Upper lobe of right lung (tissue), 1 donor: Measurements from ENCODE around the gene CD300E. TPM values are rescaled to one million over a fixed set of nuclear protein-coding genes. Genes with fewer than 3 reads are reported as not detected.

Experiments used
- ATAC-seq: fragments of 200-7000 bp; cut with Tn5 transposase; one replicate; pipeline ENCODE4 v1.9.1; 2020; ENCODE audit warnings: mild to moderate bottlenecking, moderate library complexity
- DNase-seq: peaks from one replicate; pipeline ENCODE4 v3.0.0-alpha.2; 2020
- H3K27ac ChIP-seq: fragments of 200-600 bp; one replicate; pipeline ENCODE4 v1.8.0; 2022
- H3K27me3 ChIP-seq: fragments of 200-600 bp; one replicate; pipeline ENCODE4 v1.8.0; 2022; ENCODE audit warnings: mild to moderate bottlenecking
- H3K36me3 ChIP-seq: fragments of 200-600 bp; one replicate; pipeline ENCODE4 v1.8.0; 2022
- H3K4me1 ChIP-seq: fragments of 200-600 bp; one replicate; pipeline ENCODE4 v1.8.0; 2022
- H3K4me3 ChIP-seq: fragments of 200-600 bp; one replicate; pipeline ENCODE4 v1.8.0; 2022; ENCODE audit warnings: mild to moderate bottlenecking
- H3K9me3 ChIP-seq: fragments of 200-600 bp; one replicate; pipeline ENCODE4 v1.8.0; 2022
- intact Hi-C: fragments of 100-400 bp; cut with DNase I; formaldehyde crosslinking; loops from one replicate; pipeline ENCODE4 v1.11.0; 2022
- total RNA-seq: library from RNA; stranded (reverse); fragmentation: NEBNext Ultra II Directional; extraction: Animal tissue kit (Norgen Biotek cat#: 25700); gene quantifications from one replicate; pipeline ENCODE4 v1.2.1, GENCODE V29; 2021
- TF ChIP-seq, protein P1 (sequence below): fragments of 200-600 bp; IDR thresholded peaks from one replicate; pipeline ENCODE4 v1.8.0; 2022; ENCODE audit warnings: antibody characterized with exemption
- donor health status: DM: no; HTN: yes; CAD: no; lungs with severe emphysema.

CD300E gene
- total RNA-seq, 1 donor from 2014 or later = 6.5 TPM

DNA sequence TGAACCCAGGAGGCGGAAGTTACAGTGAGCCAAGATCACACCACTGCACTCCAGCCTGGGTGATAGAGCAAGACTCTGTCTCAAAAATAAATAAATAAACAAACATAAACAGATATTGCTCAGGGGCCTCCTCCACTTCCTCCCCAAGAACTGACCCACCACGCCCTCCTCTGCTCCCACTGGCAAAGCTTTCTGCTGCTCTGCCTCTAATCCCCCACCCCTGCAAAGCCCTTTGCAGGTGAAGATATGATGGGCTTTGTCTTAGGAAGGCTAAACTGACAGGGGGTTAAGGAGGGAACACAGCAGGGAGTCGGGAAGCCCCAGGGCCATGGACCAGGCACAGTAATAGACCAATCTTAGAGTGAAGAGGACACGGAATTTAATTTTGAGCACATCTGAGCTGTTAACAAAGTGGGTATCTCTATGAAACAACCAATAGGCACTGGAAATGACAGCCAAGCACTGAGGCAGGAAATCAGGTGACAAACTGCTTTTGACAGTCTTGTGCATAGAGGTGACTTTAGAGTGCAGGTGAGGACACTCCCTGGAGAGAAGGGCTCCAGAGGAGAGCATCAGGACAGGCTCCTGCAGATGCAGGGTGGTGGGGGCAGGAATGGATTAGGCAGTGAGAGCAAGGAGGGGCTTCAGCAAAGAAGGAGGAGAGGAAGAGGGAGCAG is 25.1 kb downstream of the CD300E start:
- no peak for ATAC-seq
- H3K27ac ChIP-seq = no peak overlapping the region

DNA sequence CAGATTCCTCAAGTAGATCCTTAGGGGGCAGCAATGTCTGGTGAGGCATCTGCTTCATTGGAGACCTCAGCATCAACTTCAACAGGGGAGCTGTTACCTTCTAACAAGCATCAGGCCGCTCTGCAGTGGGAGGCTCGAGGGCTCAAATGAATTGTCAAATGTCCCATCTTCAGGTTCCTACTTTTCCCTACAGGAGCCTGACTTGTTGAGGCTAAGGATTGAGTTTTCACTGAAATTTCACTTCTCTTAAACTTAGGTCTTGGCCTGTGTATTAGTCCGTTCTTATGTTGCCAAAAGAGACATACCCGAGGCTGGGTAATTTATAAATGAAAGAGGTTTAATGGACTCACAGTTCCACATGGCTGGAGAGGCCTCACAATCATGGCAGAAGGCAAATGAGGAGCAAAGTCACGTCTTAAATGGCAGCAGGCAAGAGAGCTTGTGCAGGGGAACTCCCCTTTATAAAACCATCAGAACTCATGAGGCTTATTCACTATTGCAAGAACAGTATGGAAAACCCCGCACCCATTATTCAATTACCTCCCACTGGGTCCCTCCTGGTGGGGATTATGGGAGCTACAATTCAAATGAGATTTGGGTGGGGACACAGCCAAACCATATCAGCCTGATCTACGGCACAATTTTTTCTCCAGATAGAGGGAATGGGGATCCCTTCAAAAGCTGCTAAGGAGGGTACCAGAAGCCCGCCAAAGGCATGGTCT is 26.3 kb downstream of the CD300E start:
- intact Hi-C loops = no loop called here
- Histone ChIP-seq H3K27ac (no peak overlapping the region), H3K36me3 (no peaks in the 10 kb centered on the region), H3K4me1 (no peaks in the 10 kb centered on the region), H3K9me3 (no peaks in the 10 kb centered on the region), H3K27me3 (peaks cover 4% of the 10 kb centered on the region), H3K4me3 (no peak overlapping the region)
- ATAC-seq = no peak
- TF ChIP-seq, protein P1, sequence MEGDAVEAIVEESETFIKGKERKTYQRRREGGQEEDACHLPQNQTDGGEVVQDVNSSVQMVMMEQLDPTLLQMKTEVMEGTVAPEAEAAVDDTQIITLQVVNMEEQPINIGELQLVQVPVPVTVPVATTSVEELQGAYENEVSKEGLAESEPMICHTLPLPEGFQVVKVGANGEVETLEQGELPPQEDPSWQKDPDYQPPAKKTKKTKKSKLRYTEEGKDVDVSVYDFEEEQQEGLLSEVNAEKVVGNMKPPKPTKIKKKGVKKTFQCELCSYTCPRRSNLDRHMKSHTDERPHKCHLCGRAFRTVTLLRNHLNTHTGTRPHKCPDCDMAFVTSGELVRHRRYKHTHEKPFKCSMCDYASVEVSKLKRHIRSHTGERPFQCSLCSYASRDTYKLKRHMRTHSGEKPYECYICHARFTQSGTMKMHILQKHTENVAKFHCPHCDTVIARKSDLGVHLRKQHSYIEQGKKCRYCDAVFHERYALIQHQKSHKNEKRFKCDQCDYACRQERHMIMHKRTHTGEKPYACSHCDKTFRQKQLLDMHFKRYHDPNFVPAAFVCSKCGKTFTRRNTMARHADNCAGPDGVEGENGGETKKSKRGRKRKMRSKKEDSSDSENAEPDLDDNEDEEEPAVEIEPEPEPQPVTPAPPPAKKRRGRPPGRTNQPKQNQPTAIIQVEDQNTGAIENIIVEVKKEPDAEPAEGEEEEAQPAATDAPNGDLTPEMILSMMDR = no peak
- DNase-seq = no peak

More for the DNA sequence above, 25.1 kb downstream of the CD300E start:
- no peak for DNase-seq
- H3K4me3 ChIP-seq = no peak overlapping the region
- no peaks in the 10 kb centered on the region for H3K36me3 ChIP-seq
- no peaks in the 10 kb centered on the region for H3K4me1 ChIP-seq
- H3K27me3 ChIP-seq = no peaks in the 10 kb centered on the region
- intact Hi-C loops = no loop called here
- no peaks in the 10 kb centered on the region for H3K9me3 ChIP-seq
- TF ChIP-seq, protein P1 = no peak

DNA sequence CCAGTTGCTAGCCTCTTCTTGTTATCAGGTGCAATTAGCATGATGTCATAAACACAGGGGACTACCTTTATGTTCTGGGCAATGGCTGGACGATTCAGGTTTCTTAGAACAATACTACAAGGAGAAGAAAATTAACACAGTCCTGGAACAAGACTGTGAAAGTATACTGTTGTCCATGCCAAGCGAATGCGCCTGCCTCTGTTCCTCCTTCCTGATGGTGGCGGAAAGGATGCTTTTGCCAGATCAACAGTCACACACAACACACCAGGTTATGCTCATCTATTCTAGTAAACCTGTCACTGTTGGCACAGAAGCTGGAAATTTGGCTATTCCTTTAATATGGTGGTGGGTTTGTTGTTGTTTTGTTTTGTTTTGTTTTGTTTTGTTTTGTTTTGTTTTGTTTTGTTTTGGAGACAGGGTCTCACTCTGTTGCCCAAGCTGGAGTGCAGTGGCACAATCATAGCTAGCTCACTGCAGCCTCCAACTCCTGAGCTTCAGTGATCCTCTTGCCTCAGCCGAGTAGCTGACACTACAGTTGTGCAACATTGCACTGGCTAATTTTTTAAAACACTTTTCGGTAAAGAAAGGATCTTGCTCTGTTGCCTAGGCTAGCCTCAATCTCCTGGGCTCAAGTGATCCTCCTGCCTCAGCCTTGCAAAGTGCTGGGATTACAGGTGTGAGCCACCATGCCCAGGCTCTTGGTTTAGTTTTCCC is 28.3 kb downstream of the CD300E start:
- Histone ChIP-seq H3K4me3 (no peak overlapping the region), H3K4me1 (no peaks in the 10 kb centered on the region), H3K9me3 (no peaks in the 10 kb centered on the region), H3K27me3 (peaks cover 14% of the 10 kb centered on the region), H3K27ac (no peak overlapping the region), H3K36me3 (no peaks in the 10 kb centered on the region)
- intact Hi-C loops = no loop called here
- DNase-seq (no peak), ATAC-seq (no peak)
- TF ChIP-seq, protein P1 = no peak

DNA sequence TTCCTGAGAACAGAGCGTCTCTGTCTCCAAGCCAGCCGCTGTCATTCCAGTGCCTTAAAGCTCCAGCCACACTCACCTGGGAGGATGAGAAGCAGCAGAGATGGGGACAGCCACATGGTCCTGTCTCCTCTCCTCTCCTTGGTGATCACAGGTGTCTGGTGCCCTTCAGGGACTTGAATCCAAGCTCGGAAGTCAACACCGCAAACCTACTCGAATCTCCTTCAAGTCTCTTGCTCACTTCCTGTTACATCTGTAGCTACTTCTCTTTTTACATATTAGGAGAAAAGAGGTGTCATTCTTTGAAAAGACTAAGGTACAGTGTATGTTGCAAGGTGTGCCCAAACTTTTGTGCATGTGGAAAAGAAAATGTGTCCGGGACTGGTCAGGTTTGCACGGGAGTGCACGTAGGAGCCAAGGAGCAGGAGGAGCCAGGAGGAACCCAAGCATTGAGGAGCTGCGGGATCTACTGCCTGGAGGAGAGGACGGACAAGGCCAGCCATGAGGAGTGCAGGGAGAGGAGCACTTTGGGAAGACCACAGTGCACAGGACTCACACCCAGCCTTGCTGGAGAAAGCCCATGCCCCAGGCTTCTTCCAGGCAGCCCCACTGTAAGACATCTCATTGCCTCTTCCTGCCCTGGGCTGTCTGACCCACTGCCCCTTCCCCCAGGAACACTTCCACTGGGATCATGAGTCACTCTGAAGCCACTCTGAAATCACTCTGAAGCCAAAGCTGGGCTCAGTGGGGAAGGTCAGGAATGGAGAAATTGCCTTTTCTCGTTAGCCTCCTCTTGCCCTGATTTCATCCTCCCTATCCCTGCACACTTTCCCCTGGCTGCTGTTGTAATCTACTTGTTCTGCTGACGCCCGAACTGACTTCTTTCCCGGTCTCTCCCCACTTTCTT is 31.2 kb downstream of the CD300E start, which contains the start of gene CD300LD:
CD300LD (minus strand) TSS at position 197 of the 904 bp plus-strand sequence; CDS start at position 116, 81 bp downstream.
- DNase-seq (no peak), ATAC-seq (peak; percentile 25)
- no peak within 1 kb of the TSS for H3K27ac ChIP-seq
- no peaks in the 10 kb centered on the region for H3K9me3 ChIP-seq
- H3K4me3 ChIP-seq = no peak within 1 kb of the TSS
- peaks cover 23% of the 10 kb centered on the region for H3K27me3 ChIP-seq
- no peaks in the 10 kb centered on the region for H3K4me1 ChIP-seq
- no peaks in the 10 kb centered on the region for H3K36me3 ChIP-seq
- intact Hi-C loops = no loop called here
- TF ChIP-seq, protein P1 = no peak

DNA sequence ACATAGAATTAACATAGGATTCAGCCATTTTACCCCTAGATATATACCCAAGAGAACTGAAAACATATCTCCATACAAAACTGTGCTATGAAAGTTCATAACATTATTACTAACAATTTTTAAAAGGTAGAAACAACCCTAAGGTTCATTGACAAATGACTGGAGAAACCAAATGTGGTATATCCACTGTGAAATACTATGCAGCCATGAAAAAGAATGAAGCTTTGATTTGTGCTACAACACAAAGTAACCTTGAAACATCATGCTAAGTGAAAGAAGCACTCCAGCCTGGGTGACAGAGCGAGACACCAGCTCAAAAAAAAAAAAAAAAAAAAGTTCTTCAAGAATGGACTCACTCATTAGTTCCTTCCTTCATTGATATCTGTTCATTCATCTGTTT is 32.0 kb downstream of the CD300E start:
- TF ChIP-seq, protein P1 = no peak
- ATAC-seq = no peak
- Histone ChIP-seq H3K9me3 (no peaks in the 10 kb centered on the region), H3K27ac (no peak overlapping the region), H3K4me3 (no peak overlapping the region), H3K4me1 (no peaks in the 10 kb centered on the region), H3K36me3 (no peaks in the 10 kb centered on the region), H3K27me3 (peaks cover 23% of the 10 kb centered on the region)
- intact Hi-C loops = no loop called here
- no peak for DNase-seq
